Activated naive CD8-positive, alpha-beta T cell treated with anti-CD3 and anti-CD28 coated beads for 36 hours (primary cell): ENCODE measurements around the gene HSFX3. TPM values are rescaled to one million over a fixed set of nuclear protein-coding genes. Genes with fewer than 3 reads are reported as not detected.
"Not testable (repeated sequence)": the region's sequence is repeated elsewhere in the genome, so short reads cannot be mapped to it uniquely, and the experiment has no call there.

ENCODE experiments used
- DNase-seq: peaks from one replicate; pipeline ENCODE4 v3.0.0; 2021
- H3K27ac Mint-ChIP-seq: one replicate; pipeline ENCODE4 v1.8.0; 2022; ENCODE audit warnings: mild to moderate bottlenecking, moderate library complexity, mixed read lengths
- H3K27me3 Mint-ChIP-seq: one replicate; pipeline ENCODE4 v1.8.0; 2022; ENCODE audit warnings: mild to moderate bottlenecking, mixed read lengths
- H3K36me3 Mint-ChIP-seq: one replicate; pipeline ENCODE4 v1.8.0; 2021; ENCODE audit warnings: mild to moderate bottlenecking, mixed read lengths
- H3K4me1 Mint-ChIP-seq: one replicate; pipeline ENCODE4 v1.8.0; 2021; ENCODE audit warnings: mixed read lengths
- H3K4me3 Mint-ChIP-seq: one replicate; pipeline ENCODE4 v1.8.0; 2022; ENCODE audit warnings: mild to moderate bottlenecking, moderate library complexity, mixed read lengths
- H3K9me3 Mint-ChIP-seq: one replicate; pipeline ENCODE4 v1.8.0; 2022; ENCODE audit warnings: mixed read lengths
- total RNA-seq, 2 experiments: library from RNA; stranded (reverse); gene quantifications; one replicate each; pipeline ENCODE4 v1.2.3, GENCODE V29; 2021

The HSFX3 gene
- not detected for total RNA-seq

- H3K4me1 Mint-ChIP-seq, H3K36me3 Mint-ChIP-seq, DNase-seq, H3K27ac Mint-ChIP-seq, H3K4me3 Mint-ChIP-seq, H3K27me3 Mint-ChIP-seq, H3K9me3 Mint-ChIP-seq: not testable (repeated sequence)
These were observed at the start of gene HSFX3 for GRCh38 chrX:149549701-149550100. HSFX3 (minus strand) TSS chrX:149549924; CDS start chrX:149549852, 72 bp downstream.

- DNase-seq, H3K4me3 Mint-ChIP-seq, H3K27ac Mint-ChIP-seq, H3K9me3 Mint-ChIP-seq, H3K36me3 Mint-ChIP-seq, H3K27me3 Mint-ChIP-seq, H3K4me1 Mint-ChIP-seq: not testable (repeated sequence)
These were observed 48.9 kb upstream of the HSFX3 start for GRCh38 chrX:149598603-149599002.

GRCh38 chrX:149595943-149596342 lies 46.2 kb upstream of the HSFX3 start:
- not testable (repeated sequence) for H3K27me3 Mint-ChIP-seq, H3K9me3 Mint-ChIP-seq, DNase-seq, H3K36me3 Mint-ChIP-seq, H3K4me1 Mint-ChIP-seq, H3K27ac Mint-ChIP-seq, H3K4me3 Mint-ChIP-seq

- H3K27ac Mint-ChIP-seq, DNase-seq, H3K4me1 Mint-ChIP-seq, H3K9me3 Mint-ChIP-seq, H3K4me3 Mint-ChIP-seq, H3K27me3 Mint-ChIP-seq, H3K36me3 Mint-ChIP-seq: not testable (repeated sequence)
These were observed 45.5 kb upstream of the HSFX3 start, which contains the start of gene HSFX2 for GRCh38 chrX:149595214-149595613. HSFX2 (minus strand) TSS chrX:149595314; CDS start chrX:149594700, 614 bp downstream.

GRCh38 chrX:149590993-149591392 lies 41.3 kb upstream of the HSFX3 start:
- H3K4me1 Mint-ChIP-seq, H3K36me3 Mint-ChIP-seq, H3K9me3 Mint-ChIP-seq, H3K27ac Mint-ChIP-seq, DNase-seq, H3K4me3 Mint-ChIP-seq, H3K27me3 Mint-ChIP-seq: not testable (repeated sequence)

GRCh38 chrX:149587359-149587758 lies 37.6 kb upstream of the HSFX3 start, which contains the start of gene MAGEA9B:
MAGEA9B (minus strand) TSS chrX:149587459; CDS start chrX:149583179, 4,280 bp downstream.
- not testable (repeated sequence) for H3K4me3 Mint-ChIP-seq

GRCh38 chrX:149585631-149586030 lies 35.9 kb upstream of the HSFX3 start:
- not testable (repeated sequence) for H3K4me3 Mint-ChIP-seq, H3K27me3 Mint-ChIP-seq, H3K36me3 Mint-ChIP-seq, H3K4me1 Mint-ChIP-seq, H3K9me3 Mint-ChIP-seq, DNase-seq, H3K27ac Mint-ChIP-seq

More at GRCh38 chrX:149587359-149587758, 37.6 kb upstream of the HSFX3 start, which contains the start of gene MAGEA9B:
- H3K9me3 Mint-ChIP-seq, H3K27me3 Mint-ChIP-seq, H3K27ac Mint-ChIP-seq, H3K36me3 Mint-ChIP-seq, H3K4me1 Mint-ChIP-seq, DNase-seq: not testable (repeated sequence)

GRCh38 chrX:149573456-149573855 lies 23.7 kb upstream of the HSFX3 start:
- DNase-seq, H3K27ac Mint-ChIP-seq, H3K4me3 Mint-ChIP-seq, H3K9me3 Mint-ChIP-seq, H3K27me3 Mint-ChIP-seq, H3K36me3 Mint-ChIP-seq: not testable (repeated sequence)
- peaks cover 14% of the 10 kb centered on the region for H3K4me1 Mint-ChIP-seq

- peak overlapping the region; percentile 62 for H3K27ac Mint-ChIP-seq
- no peaks in the 10 kb centered on the region for H3K9me3 Mint-ChIP-seq
- H3K36me3 Mint-ChIP-seq, result no peaks in the 10 kb centered on the region
- DNase-seq, result no peak
- peaks cover 14% of the 10 kb centered on the region for H3K4me1 Mint-ChIP-seq
- no peak overlapping the region for H3K4me3 Mint-ChIP-seq
- H3K27me3 Mint-ChIP-seq, result peaks cover 5% of the 10 kb centered on the region
These were observed 23.0 kb upstream of the HSFX3 start for GRCh38 chrX:149572743-149573142.

- Mint-ChIP-seq H3K4me1 (peaks cover 14% of the 10 kb centered on the region), H3K27ac (no peak overlapping the region), H3K9me3 (no peaks in the 10 kb centered on the region), H3K27me3 (peaks cover 5% of the 10 kb centered on the region), H3K4me3 (no peak overlapping the region), H3K36me3 (no peaks in the 10 kb centered on the region)
- DNase-seq, result no peak
These were observed 22.0 kb upstream of the HSFX3 start for GRCh38 chrX:149571770-149572169.

GRCh38 chrX:149570668-149571067 lies 20.9 kb upstream of the HSFX3 start:
- DNase-seq, result no peak
- no peak overlapping the region for H3K4me3 Mint-ChIP-seq
- H3K4me1 Mint-ChIP-seq, result peaks cover 14% of the 10 kb centered on the region
- no peaks in the 10 kb centered on the region for H3K36me3 Mint-ChIP-seq
- H3K27me3 Mint-ChIP-seq, result peaks cover 5% of the 10 kb centered on the region
- no peaks in the 10 kb centered on the region for H3K9me3 Mint-ChIP-seq
- no peak overlapping the region for H3K27ac Mint-ChIP-seq

- DNase-seq, result no peak
- Mint-ChIP-seq H3K9me3 (no peaks in the 10 kb centered on the region), H3K4me3 (no peak overlapping the region)
These were observed 20.0 kb upstream of the HSFX3 start for GRCh38 chrX:149569770-149570169.

GRCh38 chrX:149568701-149569296 lies 19.1 kb upstream of the HSFX3 start:
- H3K27me3 Mint-ChIP-seq, result peaks cover 5% of the 10 kb centered on the region
- no peaks in the 10 kb centered on the region for H3K9me3 Mint-ChIP-seq
- H3K27ac Mint-ChIP-seq, result no peak overlapping the region
- peaks cover 14% of the 10 kb centered on the region for H3K4me1 Mint-ChIP-seq
- DNase-seq, result no peak
- no peaks in the 10 kb centered on the region for H3K36me3 Mint-ChIP-seq
- H3K4me3 Mint-ChIP-seq, result no peak overlapping the region

More at GRCh38 chrX:149569770-149570169, 20.0 kb upstream of the HSFX3 start:
- Mint-ChIP-seq H3K27me3 (peaks cover 5% of the 10 kb centered on the region), H3K36me3 (no peaks in the 10 kb centered on the region), H3K4me1 (peaks cover 14% of the 10 kb centered on the region), H3K27ac (no peak overlapping the region)

- Mint-ChIP-seq H3K27me3 (peaks cover 5% of the 10 kb centered on the region), H3K27ac (no peak overlapping the region), H3K4me1 (peaks cover 11% of the 10 kb centered on the region), H3K9me3 (no peaks in the 10 kb centered on the region), H3K36me3 (no peaks in the 10 kb centered on the region), H3K4me3 (no peak overlapping the region)
- no peak for DNase-seq
These were observed 18.1 kb upstream of the HSFX3 start for GRCh38 chrX:149567621-149568417.

- no peaks in the 10 kb centered on the region for H3K4me1 Mint-ChIP-seq
- no peak overlapping the region for H3K27ac Mint-ChIP-seq
- H3K4me3 Mint-ChIP-seq, result no peak overlapping the region
- DNase-seq, result no peak
- H3K27me3 Mint-ChIP-seq, result no peaks in the 10 kb centered on the region
- no peaks in the 10 kb centered on the region for H3K36me3 Mint-ChIP-seq
- H3K9me3 Mint-ChIP-seq, result no peaks in the 10 kb centered on the region
These were observed 13.6 kb upstream of the HSFX3 start for GRCh38 chrX:149563359-149563758.

- H3K27me3 Mint-ChIP-seq, H3K36me3 Mint-ChIP-seq, H3K4me1 Mint-ChIP-seq, H3K9me3 Mint-ChIP-seq, DNase-seq, H3K27ac Mint-ChIP-seq, H3K4me3 Mint-ChIP-seq: not testable (repeated sequence)
These were observed 5.5 kb upstream of the HSFX3 start for GRCh38 chrX:149555251-149555650.
